ENCODE measurements around the gene MPRIP. TPM values are rescaled to one million over a fixed set of nuclear protein-coding genes. Genes with fewer than 3 reads are reported as not detected.
A peak's percentile ranks its signal among the peaks of the same experiment; 100 is the strongest.

MPRIP gene
- total and polyA plus RNA-seq, 2 of the 13 experiments (the other 11 are each of a cell fraction or from before 2014, with no cell fraction given), result 50.2 to 52.4 TPM

- POLR2A ChIA-PET, result no interaction called here
- no TSS peak for BruUV-seq (replicated peaks)
- intact Hi-C loops (cut with micrococcal nuclease; ENCODE audit: unreplicated experiment), result no loop called here
- FAIRE-seq, result no peak
- WGBS (ENCODE audit: low lambda C conversion rate), result 92% methylated on average over 4 of the region's 4 CpGs
- Histone ChIP-seq H3K9ac (ENCODE audit: insufficient read depth, low read depth, low read length) (no peak overlapping the region), H3K4me2 (ENCODE audit: low read depth, low read length) (no peak overlapping the region), H3K4me1 (ENCODE audit: insufficient read depth, low read length) (peaks cover 48% of the 10 kb centered on the region), H3K27me3 (ENCODE audit: control insufficient read depth in 1 of 2, insufficient read depth in 2 of 2, low read length in 2 of 2) (no peaks in the 10 kb centered on the region), H3K4me3 (replicated peaks in 1 of 3; ENCODE audit: insufficient read depth in 1 of 3, low read depth in 2 of 3, low read length in 3 of 3) (no peak overlapping the region), H4K20me1 (ENCODE audit: insufficient read depth, low read length) (no peaks in the 10 kb centered on the region), H3K79me2 (ENCODE audit: insufficient read depth, low read length) (no peaks in the 10 kb centered on the region), H3K27ac (ENCODE audit: extremely low read length, insufficient read depth, low read length) (peak overlapping the region; percentile 16), H3K9me3 (ENCODE audit: low read length) (no peaks in the 10 kb centered on the region), H2AFZ (ENCODE audit: low read length) (no peak overlapping the region), H3K36me3 (replicated peaks in 1 of 2; ENCODE audit: control insufficient read depth in 1 of 2, insufficient read depth in 2 of 2, low read length in 2 of 2) (peaks cover 9 to 14% of the 10 kb centered on the region in 2 experiments; a peak in 3 of 5 replicates)
- no peak for TF ChIP-seq SP5 (CRISPR knock-in tag; IDR thresholded peaks at IDR 0.05; ENCODE audit: borderline replicate concordance, low read depth)
- no peak for TF ChIP-seq TRIM24 (CRISPR knock-in tag; IDR thresholded peaks at IDR 0.05)
- TF ChIP-seq FOXO4 (CRISPR knock-in tag; conservative IDR thresholded peaks at IDR 0.05), result 0 out of 2 replicates have a peak, but pooled peaks have one; percentile 63
- no peak for TF ChIP-seq ZBTB46 (CRISPR knock-in tag; IDR thresholded peaks at IDR 0.05; ENCODE audit: borderline replicate concordance)
- no peak for TF ChIP-seq KDM4B (CRISPR knock-in tag; IDR thresholded peaks at IDR 0.05)
- no peak for ATAC-seq
- in situ Hi-C loops (cut with HindIII; ENCODE audit: extremely low pct_ligation_motif_present, low pct_unique_long_range_greater_than_20kb), result no loop called here
- DNase-seq (ENCODE audit: low spot score), result no peak
- CTCF ChIA-PET (ENCODE audit: low intra/inter-chr PET ratio, low total read pairs), result no interaction called here
Observed at GRCh38 chr17:17082878-17083277, 40.6 kb downstream of the MPRIP start.
